Left lobe of liver (tissue), 2 donors: ENCODE data around the gene USP13. TPM values are rescaled to one million over a fixed set of nuclear protein-coding genes. Genes with fewer than 3 reads are reported as not detected.

ENCODE experiments used
- ATAC-seq: fragments of 200-7000 bp; cut with Tn5 transposase; one replicate; pipeline ENCODE4 v1.9.1; 2020; ENCODE audit warnings: mild to moderate bottlenecking, moderate library complexity
- DNase-seq: peaks from one replicate; pipeline ENCODE4 v3.0.0-alpha.2; 2020; ENCODE audit warnings: low spot score
- total RNA-seq: library from RNA; stranded (reverse); gene quantifications from one replicate; pipeline ENCODE4 v1.2.1, GENCODE V29; 2021
- donor health status: DM: no; HTN: no; CAD: no; lungs with moderate emphysema.
- donor health status: DM: no; HTN: yes; CAD: no.

The USP13 gene
- total RNA-seq, 1 donor from 2014 or later, result 6.3 TPM

DNA sequence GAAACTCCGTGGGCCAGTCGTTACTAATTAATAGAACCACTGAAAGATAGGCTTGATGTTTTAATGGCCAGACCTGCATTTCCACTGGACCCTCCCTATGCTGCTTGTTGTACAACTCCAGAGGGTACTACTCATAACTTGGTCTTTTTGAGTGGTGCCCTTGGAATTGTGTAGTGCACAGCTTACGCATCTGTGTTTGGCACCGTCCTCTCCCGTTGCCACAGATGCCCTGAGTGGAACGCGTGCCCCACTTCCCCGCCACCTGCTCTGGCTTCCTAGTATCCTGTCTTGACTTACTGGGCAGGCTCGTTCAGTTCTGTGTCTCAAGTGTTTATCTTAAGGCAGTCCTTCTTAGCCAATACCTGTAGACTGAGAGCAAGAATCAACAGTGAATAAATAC, 78.7 kb downstream of the USP13 start:
- DNase-seq, result no peak
- ATAC-seq, result no peak

DNA sequence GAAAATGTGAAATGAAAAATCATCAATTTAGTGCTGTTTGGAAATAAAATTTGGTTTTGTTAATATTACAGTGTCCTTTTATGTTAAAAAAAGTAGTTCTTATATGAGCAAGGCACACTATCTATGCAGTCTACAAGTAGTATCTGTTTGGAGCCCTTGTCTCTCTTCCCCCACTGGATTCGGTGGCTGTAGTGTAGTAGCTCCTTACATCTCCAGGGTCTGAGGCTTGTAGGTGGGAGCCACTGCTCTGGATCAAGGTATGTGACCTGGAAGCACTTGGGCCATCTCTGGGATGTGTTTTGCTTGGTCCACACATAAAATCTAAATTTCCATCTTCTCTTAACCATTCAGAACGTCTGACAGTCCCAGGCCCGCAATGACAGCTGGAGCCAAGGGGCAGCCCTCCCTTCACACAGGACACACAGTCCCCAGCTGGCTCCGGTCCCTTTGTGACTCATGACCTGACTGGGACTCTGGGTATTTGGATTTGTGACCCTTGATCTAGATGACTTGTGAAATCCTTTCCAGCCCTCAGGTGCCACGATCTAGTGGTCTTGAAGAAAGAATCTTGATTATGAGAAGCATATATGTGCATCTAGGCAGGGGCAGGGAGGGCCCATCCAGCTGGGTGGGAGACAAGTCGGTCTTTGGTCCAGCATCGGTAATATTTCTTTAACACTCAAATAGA, 80.0 kb downstream of the USP13 start:
- DNase-seq, result peak; percentile 83
- ATAC-seq, result peak; percentile 96

DNA sequence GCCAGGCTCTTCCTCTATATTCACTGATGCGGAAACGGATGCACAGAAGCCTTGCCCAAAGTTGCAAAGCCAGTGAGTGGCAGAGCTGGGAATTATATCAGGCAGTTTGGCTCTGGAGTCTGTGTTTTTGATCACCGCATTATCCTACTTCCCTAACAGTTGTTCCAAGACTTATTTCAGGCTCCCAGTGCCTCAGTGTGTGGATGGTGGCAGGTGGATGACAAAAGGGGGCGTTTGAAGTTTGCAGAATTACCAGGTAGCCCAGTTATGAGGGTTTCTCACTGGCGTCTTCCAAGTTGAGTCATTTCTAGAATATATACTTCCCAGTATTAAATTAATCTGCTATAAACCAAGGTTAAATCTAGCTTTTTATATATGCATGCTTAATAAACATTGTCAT, 81.0 kb downstream of the USP13 start:
- ATAC-seq (no peak), DNase-seq (no peak)

DNA sequence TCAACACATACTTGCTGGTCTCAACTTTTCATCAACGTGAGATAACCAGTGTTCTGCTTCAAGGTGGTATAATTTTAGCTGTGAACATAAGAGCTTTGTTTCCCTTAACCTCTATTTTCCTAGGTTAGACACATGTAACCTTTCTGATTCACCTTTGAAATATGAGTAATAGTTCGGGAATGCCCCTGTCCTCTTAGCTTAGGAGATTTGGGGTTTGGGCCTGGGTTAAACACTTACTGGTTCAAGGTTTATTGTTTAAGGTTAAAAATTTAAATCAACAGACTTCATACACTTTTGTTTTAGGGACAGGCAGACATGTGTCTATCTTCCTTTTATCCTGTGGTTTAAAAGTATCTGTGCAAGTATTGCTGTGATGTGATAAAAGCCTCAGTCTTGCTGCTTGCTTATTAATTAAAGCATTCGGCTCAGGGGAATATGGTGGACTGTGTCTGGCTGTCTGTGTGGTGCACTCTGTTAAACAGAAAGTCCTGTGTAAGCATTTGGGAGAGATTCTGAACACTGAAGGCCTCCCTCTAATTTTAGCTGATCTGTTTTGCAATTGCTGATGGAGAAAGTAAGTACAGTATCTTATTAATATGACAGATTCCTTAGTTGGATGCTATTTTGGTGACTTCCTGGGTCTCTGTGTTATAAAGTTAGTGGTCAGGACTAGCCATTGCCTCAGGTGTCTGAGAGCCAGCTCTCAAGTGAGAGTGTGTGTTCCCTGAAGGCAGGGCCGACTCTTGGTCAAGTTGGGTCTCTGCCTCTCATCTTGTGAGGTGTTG, 81.8 kb downstream of the USP13 start:
- ATAC-seq (no peak), DNase-seq (no peak)

GRCh38 chr3:179735321-179735720, 82.5 kb downstream of the USP13 start:
- DNase-seq (no peak), ATAC-seq (no peak)

- no peak for ATAC-seq
These were observed 86.2 kb downstream of the USP13 start for GRCh38 chr3:179738998-179739397.

GRCh38 chr3:179739816-179740594, 87.2 kb downstream of the USP13 start:
- peak; percentile 96 for ATAC-seq

More at GRCh38 chr3:179738998-179739397, 86.2 kb downstream of the USP13 start:
- no peak for DNase-seq

GRCh38 chr3:179743913-179744312, 91.1 kb downstream of the USP13 start:
- DNase-seq, result no peak

More at GRCh38 chr3:179739816-179740594, 87.2 kb downstream of the USP13 start:
- no peak for DNase-seq

GRCh38 chr3:179744667-179745066, 91.8 kb downstream of the USP13 start:
- ATAC-seq (no peak), DNase-seq (no peak)

More at GRCh38 chr3:179743913-179744312, 91.1 kb downstream of the USP13 start:
- no peak for ATAC-seq

DNA sequence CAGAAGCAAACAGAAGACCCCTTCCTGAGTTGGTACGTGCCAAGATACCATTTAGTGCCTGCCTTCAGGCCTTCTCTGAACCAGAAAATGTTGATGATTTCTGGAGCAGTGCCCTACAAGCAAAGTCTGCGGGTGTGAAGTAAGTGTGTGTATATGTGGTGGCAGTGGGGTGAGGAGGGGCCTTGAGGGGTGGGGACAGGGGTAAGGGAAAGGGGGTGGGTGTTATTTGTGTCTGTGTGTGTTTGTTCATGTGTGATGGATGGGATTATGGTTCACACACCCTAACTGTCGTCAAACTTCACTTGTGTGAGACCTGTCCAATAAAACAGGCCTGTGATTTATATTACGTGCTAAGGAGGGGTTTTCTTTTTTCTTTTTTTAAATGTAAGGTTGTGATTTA, 92.2 kb downstream of the USP13 start:
- ATAC-seq, result no peak

GRCh38 chr3:179745716-179746115, 92.9 kb downstream of the USP13 start:
- ATAC-seq (no peak), DNase-seq (no peak)

More for the DNA sequence above, 92.2 kb downstream of the USP13 start:
- no peak for DNase-seq

- ATAC-seq (no peak), DNase-seq (no peak)
These were observed 98.0 kb downstream of the USP13 start for GRCh38 chr3:179750720-179751328.

DNA sequence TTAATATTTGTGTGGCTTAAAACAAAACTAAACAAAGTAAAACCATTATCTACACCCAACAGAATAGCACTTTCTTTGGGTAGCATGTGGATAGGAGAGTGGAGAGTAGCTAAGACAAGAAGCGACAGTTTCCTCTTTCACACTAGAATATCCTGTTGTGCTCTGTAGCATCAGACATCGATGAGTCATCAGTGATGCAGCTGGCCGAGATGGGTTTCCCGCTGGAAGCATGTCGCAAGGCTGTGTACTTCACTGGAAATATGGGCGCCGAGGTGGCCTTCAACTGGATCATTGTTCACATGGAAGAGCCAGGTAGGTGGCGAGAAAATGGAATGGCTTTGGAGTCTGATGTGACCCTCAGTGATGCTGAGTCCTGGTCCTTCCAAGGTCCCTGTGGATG, 108.1 kb downstream of the USP13 start:
- no peak for DNase-seq
- ATAC-seq, result no peak

- ATAC-seq (no peak), DNase-seq (no peak)
These were observed 112.6 kb downstream of the USP13 start for GRCh38 chr3:179765396-179765795.

GRCh38 chr3:179766416-179767133, 113.7 kb downstream of the USP13 start:
- ATAC-seq (no peak), DNase-seq (no peak)

DNA sequence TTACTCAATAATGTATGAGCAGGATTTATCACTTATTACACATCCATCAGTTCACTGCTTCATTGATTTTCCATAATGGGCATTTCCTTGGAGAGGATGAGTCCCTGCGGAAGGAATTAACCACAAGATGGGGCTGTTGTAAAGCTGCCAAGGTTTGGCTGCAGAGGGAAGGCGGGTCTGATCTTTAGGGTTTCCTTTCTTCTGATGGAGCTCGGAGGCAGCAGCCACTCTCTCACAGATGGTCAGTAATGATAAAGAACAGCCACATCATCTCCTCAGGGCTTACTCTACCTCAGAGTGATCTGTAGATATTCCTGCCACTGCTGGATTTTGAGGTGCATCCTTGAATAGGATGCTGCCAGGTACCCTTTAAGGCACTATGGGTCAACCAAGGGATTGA, 115.2 kb downstream of the USP13 start:
- DNase-seq (no peak), ATAC-seq (no peak)

DNA sequence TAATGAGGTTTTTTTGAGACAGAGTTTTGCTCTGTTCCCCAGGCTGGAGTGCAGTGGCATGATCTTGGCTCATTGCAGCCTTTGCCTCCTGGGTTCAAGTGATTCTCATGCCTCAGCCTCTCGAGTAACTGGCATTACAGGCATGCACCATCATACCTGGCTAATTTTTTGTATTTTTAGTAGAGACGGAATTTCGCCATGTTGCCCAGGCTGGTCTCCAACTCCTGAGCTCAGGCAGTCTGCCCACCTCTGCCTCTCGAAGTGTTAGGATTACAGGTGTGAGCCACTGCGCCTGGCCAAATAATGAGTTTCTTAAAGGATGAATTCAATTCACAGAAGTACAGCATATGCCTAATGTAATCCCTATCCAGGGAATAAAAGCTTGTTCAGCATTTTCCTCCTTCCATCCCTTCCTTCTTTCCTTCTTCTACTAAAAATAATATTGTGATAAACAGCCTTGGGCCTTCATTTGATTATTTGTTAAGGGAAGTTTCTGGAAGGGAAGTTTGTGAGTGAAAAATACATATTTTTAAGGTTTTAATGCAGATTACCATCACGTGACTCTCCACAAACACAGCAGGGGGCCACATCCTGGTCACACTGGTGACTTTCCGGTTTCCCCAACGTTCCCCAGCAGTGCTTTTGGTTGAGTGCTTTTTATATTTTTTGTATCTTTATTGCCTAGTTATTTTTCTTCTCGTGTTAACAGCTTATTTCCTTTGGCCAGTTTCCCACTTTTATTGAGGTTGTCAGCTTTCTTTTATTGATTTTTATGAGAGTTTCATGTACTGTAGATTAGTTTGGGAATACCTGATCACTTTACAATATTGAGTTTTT, 116.8 kb downstream of the USP13 start:
- ATAC-seq, result no peak
- no peak for DNase-seq

DNA sequence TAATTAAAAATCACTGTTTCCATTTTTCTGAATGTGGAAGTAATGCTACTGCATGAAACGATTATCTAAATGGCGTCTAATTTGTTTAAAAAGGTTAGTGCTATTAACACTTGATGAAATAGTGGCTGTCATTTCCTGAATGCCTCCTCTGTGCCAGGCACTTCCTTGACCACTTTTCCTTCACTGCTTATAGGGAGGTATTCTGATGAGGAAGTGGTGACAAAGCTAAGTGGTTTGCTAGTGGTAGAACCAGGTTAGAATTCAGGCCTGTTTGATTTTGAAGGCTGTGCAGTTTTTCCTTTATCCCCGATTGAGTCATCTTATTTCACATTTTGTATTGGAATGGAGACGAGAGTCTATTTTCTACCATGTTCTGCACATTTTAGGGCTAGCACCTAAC, 119.0 kb downstream of the USP13 start:
- DNase-seq (no peak), ATAC-seq (no peak)

DNA sequence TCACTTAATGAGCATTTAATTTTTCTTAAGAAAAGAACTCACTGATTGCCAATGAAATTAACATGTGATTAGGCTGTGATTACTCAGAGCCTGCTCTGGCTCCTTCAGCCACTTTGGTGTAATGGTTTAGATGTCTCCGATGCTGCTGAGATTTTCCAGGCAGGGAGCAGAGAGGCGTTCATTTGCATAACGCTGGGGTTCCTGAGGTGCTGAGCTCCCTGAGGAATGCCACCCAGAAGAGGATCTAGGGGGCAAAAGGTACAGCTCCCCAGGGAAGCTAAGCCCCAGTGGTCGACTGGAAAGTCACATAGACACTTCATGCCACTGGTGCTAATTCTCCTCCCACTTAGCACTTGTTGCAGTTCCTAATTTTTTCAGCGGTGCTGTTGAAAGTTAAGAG, 119.5 kb downstream of the USP13 start:
- ATAC-seq (no peak), DNase-seq (no peak)
